B cell (primary cell): ENCODE measurements around the gene PRR18.

ENCODE experiments used
- CTCF ChIP-seq: fragments of 200-600 bp; IDR thresholded peaks from one replicate; pipeline ENCODE4 v1.8.0; 2022; ENCODE audit warnings: antibody characterized with exemption, mild to moderate bottlenecking
- EZH2 ChIP-seq: IDR thresholded peaks from 2 replicates; pipeline ENCODE4 v1.6.1; 2012; ENCODE audit warnings: borderline replicate concordance, low read depth, mild to moderate bottlenecking, moderate library complexity, low read length; ENCODE audit not compliant: insufficient read depth, poor library complexity, severe bottlenecking

GRCh38 chr6:166305562-166306117 lies 2.6 kb downstream of the PRR18 start:
- no peak for TF ChIP-seq CTCF
- no peak for TF ChIP-seq EZH2
